Measurements from ENCODE around the gene FAM174C.

DNA sequence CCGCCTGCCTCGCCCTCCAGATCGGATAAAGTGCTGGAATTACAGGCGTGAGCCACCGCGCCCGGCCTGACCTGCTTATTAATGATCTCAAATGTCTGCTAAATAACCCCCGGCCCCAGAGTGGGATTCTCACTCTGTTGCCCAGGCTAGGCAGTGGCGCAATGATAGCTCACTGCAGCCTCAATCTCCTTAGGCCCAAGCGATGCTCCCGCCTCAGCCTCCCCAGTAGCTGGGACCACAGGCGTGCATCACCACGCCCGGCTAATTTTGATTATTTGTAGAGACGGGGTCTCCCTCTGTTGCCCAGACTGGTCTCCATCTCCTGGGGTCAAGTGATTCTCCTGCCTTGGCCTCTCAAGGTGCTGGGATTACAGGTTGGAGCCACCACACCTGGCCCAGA, 34.4 kb upstream of the FAM174C start:
- TF ChIP-seq, protein P1, sequence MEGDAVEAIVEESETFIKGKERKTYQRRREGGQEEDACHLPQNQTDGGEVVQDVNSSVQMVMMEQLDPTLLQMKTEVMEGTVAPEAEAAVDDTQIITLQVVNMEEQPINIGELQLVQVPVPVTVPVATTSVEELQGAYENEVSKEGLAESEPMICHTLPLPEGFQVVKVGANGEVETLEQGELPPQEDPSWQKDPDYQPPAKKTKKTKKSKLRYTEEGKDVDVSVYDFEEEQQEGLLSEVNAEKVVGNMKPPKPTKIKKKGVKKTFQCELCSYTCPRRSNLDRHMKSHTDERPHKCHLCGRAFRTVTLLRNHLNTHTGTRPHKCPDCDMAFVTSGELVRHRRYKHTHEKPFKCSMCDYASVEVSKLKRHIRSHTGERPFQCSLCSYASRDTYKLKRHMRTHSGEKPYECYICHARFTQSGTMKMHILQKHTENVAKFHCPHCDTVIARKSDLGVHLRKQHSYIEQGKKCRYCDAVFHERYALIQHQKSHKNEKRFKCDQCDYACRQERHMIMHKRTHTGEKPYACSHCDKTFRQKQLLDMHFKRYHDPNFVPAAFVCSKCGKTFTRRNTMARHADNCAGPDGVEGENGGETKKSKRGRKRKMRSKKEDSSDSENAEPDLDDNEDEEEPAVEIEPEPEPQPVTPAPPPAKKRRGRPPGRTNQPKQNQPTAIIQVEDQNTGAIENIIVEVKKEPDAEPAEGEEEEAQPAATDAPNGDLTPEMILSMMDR (IDR thresholded peaks at IDR 0.05): no peak
- no peak for TF ChIP-seq POLR2A (IDR thresholded peaks at IDR 0.05)

Measured in thyroid gland (tissue), 4 donors.